Activated CD4-positive, alpha-beta memory T cell treated with anti-CD3 and anti-CD28 coated beads, Interleukin-2, amount 10 ng/mL, durations not matched to agents 7 days and 5 days (primary cell): ENCODE results near the gene SMIM3. TPM values are rescaled to one million over a fixed set of nuclear protein-coding genes. Genes with fewer than 3 reads are reported as not detected.

Experiments
- CTCF ChIA-PET: fragments of 350-600 bp; sonication (Branson Sonifier 250); formaldehyde crosslinking; loops from one replicate; lab custom pipeline; 2021; ENCODE audit warnings: antibody characterized with exemption, inconsistent platforms; lab: Charles Lee
- POLR2A ChIA-PET: fragments of 350-600 bp; sonication (Branson Sonifier 250); formaldehyde crosslinking; loops from one replicate; lab custom pipeline; 2021; ENCODE audit warnings: antibody characterized with exemption; lab: Charles Lee
- DNase-seq: peaks from one replicate; pipeline ENCODE4 v3.0.0-alpha.2; 2020
- H3K27ac Mint-ChIP-seq: one replicate; pipeline ENCODE4 v1.8.0; 2021; ENCODE audit warnings: mild to moderate bottlenecking, mixed read lengths
- H3K27me3 Mint-ChIP-seq: one replicate; pipeline ENCODE4 v1.8.0; 2021; ENCODE audit warnings: mixed read lengths
- H3K36me3 Mint-ChIP-seq: one replicate; pipeline ENCODE4 v1.8.0; 2021; ENCODE audit warnings: low read depth, mixed read lengths
- H3K4me1 Mint-ChIP-seq: one replicate; pipeline ENCODE4 v1.8.0; 2021; ENCODE audit warnings: mixed read lengths
- H3K4me3 Mint-ChIP-seq: one replicate; pipeline ENCODE4 v1.8.0; 2021; ENCODE audit warnings: mild to moderate bottlenecking, mixed read lengths
- H3K9me3 Mint-ChIP-seq: one replicate; pipeline ENCODE4 v1.8.0; 2021; ENCODE audit warnings: mixed read lengths
- total RNA-seq, 2 experiments: library from RNA; stranded (reverse); gene quantifications; one replicate each; pipeline ENCODE4 v1.2.3, GENCODE V29; 2021

Gene SMIM3
- total RNA-seq, 2 experiments from 2014 or later = 17.4 to 19.1 TPM

DNA sequence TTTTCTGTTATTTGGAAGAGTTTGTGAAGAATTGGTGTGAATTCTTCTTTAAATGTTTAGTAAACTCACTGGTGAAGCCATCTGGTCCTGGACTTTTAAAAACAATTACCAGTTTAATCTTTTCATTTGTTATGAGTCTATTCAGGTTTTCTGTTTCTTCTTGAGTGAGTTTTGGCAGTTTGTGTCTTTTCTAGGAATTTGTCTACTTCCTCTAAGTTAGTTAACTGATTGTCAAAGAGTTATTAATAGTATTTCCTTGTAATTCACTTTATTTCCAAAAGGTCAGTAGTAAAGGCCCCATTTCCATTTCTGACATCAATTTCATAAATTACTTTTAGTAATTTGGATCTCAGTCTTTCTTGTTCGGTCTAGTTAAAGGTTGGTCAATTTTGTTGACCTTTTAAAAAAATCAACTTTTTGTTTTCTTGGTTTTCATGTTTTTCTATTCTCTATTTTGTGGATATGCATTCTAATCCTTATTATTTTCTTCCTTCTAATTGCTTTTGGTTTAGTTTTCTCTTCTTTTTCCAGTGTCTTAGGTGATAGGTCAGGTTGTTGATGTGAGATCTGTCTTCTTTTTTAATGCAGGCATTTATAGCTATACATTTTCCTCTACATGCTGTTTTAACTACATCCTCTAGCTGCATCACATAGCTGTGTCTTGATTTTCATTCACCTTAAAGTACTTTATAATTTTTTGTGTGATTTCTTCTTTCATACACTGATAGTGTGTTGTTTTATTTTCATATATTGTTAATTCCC is 7.3 kb upstream of the SMIM3 start:
- no peaks in the 10 kb centered on the region for H3K27me3 Mint-ChIP-seq
- ChIA-PET POLR2A (interaction anchor here (1.5 kb wide), 1 partner anchor 12 kb away, joined by 6 read pairs; no protein-coding TSS in a partner anchor), CTCF (no interaction called here)
- DNase-seq = no peak
- H3K9me3 Mint-ChIP-seq = peaks cover 16% of the 10 kb centered on the region
- H3K4me3 Mint-ChIP-seq = no peak overlapping the region
- H3K36me3 Mint-ChIP-seq = peaks cover 24% of the 10 kb centered on the region
- H3K4me1 Mint-ChIP-seq = peaks cover 31% of the 10 kb centered on the region
- peak overlapping the region; percentile 56 for H3K27ac Mint-ChIP-seq

DNA sequence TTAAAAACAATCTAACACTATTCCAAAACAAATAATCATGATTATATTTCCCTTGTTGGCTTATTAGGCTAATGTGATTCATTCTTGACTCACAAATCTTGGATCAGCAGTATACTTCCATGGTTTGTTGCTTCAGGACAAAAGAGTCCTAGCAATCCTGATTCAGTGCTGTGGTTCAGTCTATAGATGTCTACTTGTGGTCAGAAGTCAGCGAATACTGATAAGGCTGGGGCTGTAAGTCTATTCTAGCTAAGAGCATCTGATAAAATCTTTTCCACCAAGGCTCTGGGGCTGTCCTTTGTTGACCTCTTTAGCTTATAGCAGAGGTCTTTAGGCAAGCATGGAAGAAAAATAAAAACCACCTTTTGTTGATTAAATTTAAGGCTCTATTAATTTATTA is 4.4 kb upstream of the SMIM3 start:
- H3K36me3 Mint-ChIP-seq = peaks cover 24% of the 10 kb centered on the region
- H3K9me3 Mint-ChIP-seq = peaks cover 16% of the 10 kb centered on the region
- no peak overlapping the region for H3K4me3 Mint-ChIP-seq
- CTCF ChIA-PET = interaction anchor here (1.2 kb wide), 1 partner anchor 16 kb away, joined by 3 read pairs; no protein-coding TSS in a partner anchor
- H3K27me3 Mint-ChIP-seq = no peaks in the 10 kb centered on the region
- no peak for DNase-seq
- H3K4me1 Mint-ChIP-seq = peaks cover 41% of the 10 kb centered on the region
- no peak overlapping the region for H3K27ac Mint-ChIP-seq
- POLR2A ChIA-PET = no interaction called here

- H3K4me3 Mint-ChIP-seq = peak overlapping the region; percentile 93
- no peak for DNase-seq
These were observed 872 bp upstream of the SMIM3 start for GRCh38 chr5:150777685-150778084.

DNA sequence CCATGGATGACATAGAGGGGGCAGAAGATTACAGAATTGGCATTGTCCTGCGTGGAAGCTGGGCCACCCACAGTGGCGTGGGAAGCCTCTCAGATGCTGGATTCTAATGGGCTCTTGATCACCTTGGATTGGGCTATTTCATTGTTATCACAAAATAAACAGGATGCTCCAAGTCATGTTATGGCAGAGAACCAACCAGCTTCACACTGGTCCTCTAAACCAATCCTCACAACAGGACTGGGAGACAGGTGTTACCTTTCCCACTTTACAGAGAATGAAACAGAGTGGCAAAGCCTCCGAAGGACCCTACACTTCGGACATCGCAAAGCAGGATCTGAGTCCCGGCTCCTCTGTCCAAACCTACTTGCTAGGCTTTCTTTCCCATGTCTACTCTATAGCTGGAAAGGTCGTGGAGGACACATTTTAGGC is 455 bp upstream of the SMIM3 start:
- ChIA-PET CTCF (interaction anchor here (0.8 to 8.1 kb wide), 19 partner anchors 9 to 328 kb away, joined by 3 to 108 read pairs (median 5); partner anchors contain the start of genes DCTN4, IRGM, RBM22 and RPS14), POLR2A (interaction anchor here (0.7 to 2.3 kb wide), 12 partner anchors 9 to 366 kb away, joined by 3 to 20 read pairs (median 4); partner anchors contain the start of genes CD74, DCTN4, IRGM and RBM22)
- no peaks in the 10 kb centered on the region for H3K27me3 Mint-ChIP-seq
- H3K27ac Mint-ChIP-seq = peak overlapping the region; percentile 48
- H3K9me3 Mint-ChIP-seq = peaks cover 2% of the 10 kb centered on the region
- H3K36me3 Mint-ChIP-seq = peaks cover 17% of the 10 kb centered on the region
- H3K4me3 Mint-ChIP-seq = peak overlapping the region; percentile 93
- peaks cover 57% of the 10 kb centered on the region for H3K4me1 Mint-ChIP-seq
- no peak for DNase-seq

More at GRCh38 chr5:150777685-150778084, 872 bp upstream of the SMIM3 start:
- ChIA-PET CTCF (interaction anchor here (0.6 to 8.1 kb wide), 12 partner anchors 9 to 328 kb away, joined by 4 to 108 read pairs (median 8); partner anchors contain the start of genes DCTN4, IRGM, RBM22 and RPS14), POLR2A (interaction anchor here (1.1 to 2.3 kb wide), 6 partner anchors 9 to 69 kb away, joined by 3 to 20 read pairs (median 7); partner anchors contain the start of genes DCTN4 and IRGM)
- Mint-ChIP-seq H3K27me3 (no peaks in the 10 kb centered on the region), H3K36me3 (peaks cover 17% of the 10 kb centered on the region), H3K9me3 (peaks cover 2% of the 10 kb centered on the region), H3K27ac (peak overlapping the region; percentile 48), H3K4me1 (peaks cover 53% of the 10 kb centered on the region)

- Mint-ChIP-seq H3K9me3 (no peaks in the 10 kb centered on the region), H3K4me3 (peak overlapping the region; percentile 93), H3K27me3 (no peaks in the 10 kb centered on the region), H3K4me1 (peaks cover 63% of the 10 kb centered on the region), H3K36me3 (peaks cover 13% of the 10 kb centered on the region), H3K27ac (peak overlapping the region; percentile 89)
- CTCF ChIA-PET = interaction anchor here (0.6 to 8.1 kb wide), 15 partner anchors 7 to 606 kb away, joined by 3 to 108 read pairs (median 6); partner anchors contain the start of genes DCTN4, IRGM and RBM22
- no peak for DNase-seq
- POLR2A ChIA-PET = interaction anchor here (0.9 to 2.3 kb wide), 6 partner anchors 15 to 367 kb away, joined by 4 to 20 read pairs (median 8); partner anchors contain the start of genes CD74, DCTN4, IRGM and RBM22
These were observed 1.0 kb downstream of the SMIM3 start for GRCh38 chr5:150779397-150780186.

DNA sequence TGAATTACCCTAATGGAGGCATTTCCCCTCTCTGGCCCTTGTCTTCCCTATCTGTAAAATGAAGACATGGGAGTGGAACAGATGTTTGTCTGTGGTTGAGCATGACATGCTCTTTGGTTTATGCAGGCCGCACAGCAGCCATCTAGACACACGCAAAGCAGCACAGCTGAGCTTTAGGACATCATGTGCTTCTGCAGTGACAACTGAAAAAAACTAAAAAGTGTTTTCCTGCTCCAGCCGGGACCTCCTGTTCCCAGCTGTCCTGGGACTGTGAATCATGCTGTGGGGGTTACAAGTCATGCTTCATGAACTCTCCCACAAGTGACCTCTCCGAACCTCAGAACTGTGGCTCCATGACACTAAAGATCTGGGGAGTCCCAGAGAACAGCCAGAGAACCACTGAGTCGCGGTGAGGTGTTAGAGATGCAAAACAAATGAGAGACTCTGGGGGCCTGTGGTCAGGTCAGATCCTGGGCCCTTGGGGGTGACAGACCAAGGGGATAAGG is 1.7 kb downstream of the SMIM3 start:
- DNase-seq = no peak
- Mint-ChIP-seq H3K4me1 (peaks cover 67% of the 10 kb centered on the region), H3K36me3 (peaks cover 15% of the 10 kb centered on the region), H3K4me3 (peak overlapping the region; percentile 93), H3K9me3 (no peaks in the 10 kb centered on the region), H3K27ac (peak overlapping the region; percentile 61), H3K27me3 (no peaks in the 10 kb centered on the region)
- POLR2A ChIA-PET = interaction anchor here (0.9 to 4.2 kb wide), 5 partner anchors 9 to 79 kb away, joined by 4 to 37 read pairs (median 12); partner anchors contain the start of genes DCTN4, IRGM and RBM22
- CTCF ChIA-PET = interaction anchor here (1.4 to 8.1 kb wide), 7 partner anchors 10 to 219 kb away, joined by 4 to 108 read pairs (median 22); partner anchors contain the start of genes DCTN4, IRGM and RBM22

DNA sequence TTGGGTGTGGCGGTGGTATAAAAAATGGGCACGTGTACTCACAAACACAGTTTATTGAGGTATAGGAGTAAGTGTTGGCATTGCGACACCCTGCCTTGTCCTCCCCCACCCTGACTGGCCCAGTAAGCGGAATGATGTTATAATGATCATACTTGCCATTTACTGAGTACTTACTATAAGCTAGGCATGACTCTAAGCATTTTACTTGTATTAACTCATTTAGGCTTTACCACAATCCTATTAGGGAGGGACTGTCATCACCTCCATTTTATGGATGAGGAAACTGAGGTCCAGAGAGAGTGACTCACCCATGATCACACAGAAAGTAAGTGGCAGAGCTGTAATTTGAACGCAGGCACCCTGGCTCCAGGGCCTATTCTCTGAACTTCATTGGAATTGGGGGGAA is 2.3 kb downstream of the SMIM3 start:
- Mint-ChIP-seq H3K27ac (peak overlapping the region; percentile 61), H3K27me3 (no peaks in the 10 kb centered on the region), H3K4me3 (peak overlapping the region; percentile 9), H3K9me3 (peaks cover 1% of the 10 kb centered on the region), H3K36me3 (peaks cover 18% of the 10 kb centered on the region), H3K4me1 (peaks cover 70% of the 10 kb centered on the region)
- ChIA-PET CTCF (interaction anchor here (0.9 to 8.1 kb wide), 7 partner anchors 9 to 219 kb away, joined by 3 to 108 read pairs (median 22); partner anchors contain the start of genes DCTN4, IRGM and RBM22), POLR2A (interaction anchor here (1.4 to 4.2 kb wide), 3 partner anchors 9 to 81 kb away, joined by 5 to 37 read pairs (median 34); partner anchors contain the start of genes IRGM and RBM22)
- no peak for DNase-seq

DNA sequence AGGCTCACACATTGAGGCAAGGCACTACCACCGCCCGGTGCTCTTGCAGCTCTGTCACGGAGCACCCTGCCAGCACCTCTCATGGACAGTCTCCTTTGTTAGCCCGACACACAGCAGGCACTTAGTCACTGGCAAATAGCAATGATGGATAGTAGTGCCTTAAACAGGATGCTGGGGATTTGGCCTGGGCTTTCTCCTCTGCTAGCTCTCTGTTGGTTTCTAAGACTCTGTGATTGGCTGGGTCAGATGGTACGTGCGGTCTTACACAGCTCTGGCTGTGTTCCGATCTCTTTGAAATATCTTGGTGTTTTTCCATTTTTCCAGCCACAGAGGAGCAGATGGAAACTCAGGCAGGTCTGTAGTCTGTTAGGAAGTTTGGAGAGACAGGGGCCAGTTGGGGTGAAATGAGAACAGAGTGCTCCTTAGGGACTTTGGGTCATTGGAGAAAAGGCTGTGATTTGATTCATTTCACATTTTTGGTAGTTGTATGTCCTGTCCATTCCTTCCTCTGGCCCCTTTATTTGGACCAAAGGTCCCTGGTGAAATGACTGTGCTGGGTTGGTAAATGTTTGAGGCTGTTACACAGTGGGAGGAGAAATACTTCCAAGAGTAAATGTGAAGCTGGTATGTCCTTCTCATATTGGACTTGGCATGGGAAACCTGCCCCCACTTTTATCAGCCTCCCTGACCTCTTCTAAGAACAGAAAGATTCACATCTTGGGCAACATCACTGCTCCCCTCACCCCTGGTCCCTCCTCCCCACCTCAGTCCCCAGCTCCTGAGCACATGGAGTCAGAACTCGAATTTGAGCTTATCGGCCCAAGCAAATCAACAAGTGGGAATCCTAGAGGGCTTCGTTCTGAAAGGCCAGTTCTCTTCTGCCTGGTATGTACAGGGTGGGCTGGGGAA is 3.4 kb downstream of the SMIM3 start:
- peaks cover 25% of the 10 kb centered on the region for H3K36me3 Mint-ChIP-seq
- peaks cover 3% of the 10 kb centered on the region for H3K9me3 Mint-ChIP-seq
- H3K27ac Mint-ChIP-seq = peak overlapping the region; percentile 91
- ChIA-PET CTCF (interaction anchor here (0.9 to 8.1 kb wide), 7 partner anchors 8 to 220 kb away, joined by 3 to 108 read pairs (median 11); partner anchors contain the start of genes DCTN4, IRGM and RBM22), POLR2A (interaction anchor here (1.2 to 4.2 kb wide), 7 partner anchors 8 to 471 kb away, joined by 3 to 37 read pairs (median 5); partner anchors contain the start of genes ANXA6, DCTN4, GM2A and IRGM)
- DNase-seq = no peak
- peaks cover 74% of the 10 kb centered on the region for H3K4me1 Mint-ChIP-seq
- H3K27me3 Mint-ChIP-seq = no peaks in the 10 kb centered on the region
- no peak overlapping the region for H3K4me3 Mint-ChIP-seq

DNA sequence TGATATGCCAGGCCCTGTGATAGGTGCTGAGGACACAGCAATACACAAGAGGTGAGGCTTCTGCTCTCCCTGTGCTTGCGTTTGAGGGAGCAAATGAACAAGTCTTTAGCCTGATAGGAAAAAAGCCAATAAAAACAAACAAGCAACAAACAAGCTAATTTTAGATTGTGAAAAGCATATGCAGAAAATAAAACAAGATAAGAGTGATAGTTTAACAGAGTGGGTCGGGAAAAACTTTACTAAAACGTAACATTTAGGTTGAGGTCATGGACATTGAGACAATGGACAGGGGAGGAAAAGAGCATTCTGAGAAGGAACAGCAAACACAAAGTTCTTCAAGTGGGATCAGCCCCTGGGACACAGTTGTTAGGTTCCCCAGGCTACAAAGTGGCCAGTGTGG is 4.3 kb downstream of the SMIM3 start:
- ChIA-PET CTCF (interaction anchor here (1.1 to 8.1 kb wide), 6 partner anchors 19 to 127 kb away, joined by 5 to 108 read pairs (median 10); partner anchors contain the start of genes DCTN4, IRGM and RBM22), POLR2A (interaction anchor here (0.8 to 4.2 kb wide), 14 partner anchors 10 to 470 kb away, joined by 3 to 37 read pairs (median 5); partner anchors contain the start of genes ANXA6, DCTN4, GM2A and IRGM)
- peak overlapping the region; percentile 38 for H3K4me3 Mint-ChIP-seq
- H3K36me3 Mint-ChIP-seq = peaks cover 30% of the 10 kb centered on the region
- no peak for DNase-seq
- H3K4me1 Mint-ChIP-seq = peaks cover 78% of the 10 kb centered on the region
- H3K27me3 Mint-ChIP-seq = no peaks in the 10 kb centered on the region
- peak overlapping the region; percentile 91 for H3K27ac Mint-ChIP-seq
- H3K9me3 Mint-ChIP-seq = peaks cover 3% of the 10 kb centered on the region

DNA sequence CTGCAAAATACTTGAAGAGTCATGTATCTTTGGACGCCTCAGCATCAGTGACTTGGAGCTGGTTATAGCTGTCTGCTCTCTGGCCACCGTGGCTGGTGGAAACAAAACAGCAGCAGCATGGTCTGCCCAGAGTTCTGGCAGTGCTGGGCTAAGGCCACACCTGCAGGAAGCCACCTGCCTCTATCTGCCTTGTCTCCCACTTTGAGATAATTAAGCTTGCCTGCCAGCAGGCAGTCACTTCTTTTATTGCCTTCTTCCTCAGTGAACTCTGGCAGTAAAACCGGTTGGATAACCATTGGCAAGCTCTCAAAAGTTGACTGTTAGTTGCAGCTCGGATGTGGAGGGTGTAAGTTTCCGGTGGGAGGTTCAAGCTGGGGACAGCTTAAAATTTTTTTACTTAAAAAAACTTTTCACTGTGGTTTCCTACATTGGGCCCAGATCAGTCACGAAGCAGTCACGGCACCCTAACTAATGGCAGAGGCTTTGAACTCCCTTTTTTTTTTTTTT is 4.9 kb downstream of the SMIM3 start:
- peaks cover 30% of the 10 kb centered on the region for H3K36me3 Mint-ChIP-seq

More for the DNA sequence above, 4.9 kb downstream of the SMIM3 start:
- Mint-ChIP-seq H3K9me3 (peaks cover 3% of the 10 kb centered on the region), H3K27ac (peak overlapping the region; percentile 91), H3K27me3 (no peaks in the 10 kb centered on the region), H3K4me1 (peaks cover 73% of the 10 kb centered on the region), H3K4me3 (peak overlapping the region; percentile 38)
- POLR2A ChIA-PET = interaction anchor here (0.6 to 4.2 kb wide), 20 partner anchors 9 to 374 kb away, joined by 3 to 37 read pairs (median 4); partner anchors contain the start of genes ANXA6, DCTN4, IRGM and RBM22
- CTCF ChIA-PET = interaction anchor here (0.7 to 8.1 kb wide), 20 partner anchors 11 to 1360 kb away, joined by 3 to 108 read pairs (median 4); partner anchors contain the start of genes DCTN4, IRGM and RBM22
- peak; percentile 79 for DNase-seq
